HEK293 (cell line): ENCODE measurements around the gene DENND1A.

Source experiments
- CTCF ChIA-PET: fragments of 350-600 bp; formaldehyde crosslinking; extraction: SDS; loops from one replicate; lab custom pipeline; 2021; ENCODE audit warnings: antibody characterized with exemption; lab: Yijun Ruan, JAX
- POLR2A ChIA-PET: fragments of 300-600 bp; formaldehyde crosslinking; extraction: SDS; loops from one replicate; lab custom pipeline; 2020; ENCODE audit warnings: antibody characterized with exemption, inconsistent platforms; lab: Yijun Ruan, JAX
- H3K27ac ChIP-seq: fragments of 200-500 bp; sonication (Bioruptor generic); 2 replicates; pipeline ENCODE4 v1.5.1; 2014; ENCODE audit warnings: low read depth, low read length, control low read depth, inconsistent platforms; ENCODE audit errors: extremely low read depth
- H3K36me3 ChIP-seq, 2 experiments: fragments of 200-500 bp in 1 of 2; sonication (Bioruptor generic) in 1 of 2; 1 replicate in 1 of 2; 2 replicates in 1 of 2; pipeline ENCODE4 v1.5.1; 2014 to 2017; ENCODE audit warnings: inconsistent platforms in 2 of 2, low read length in 2 of 2; ENCODE audit not compliant: control insufficient read depth in 2 of 2, insufficient read depth in 1 of 2
- H3K4me1 ChIP-seq: fragments of 200-500 bp; sonication (Bioruptor generic); 2 replicates; pipeline ENCODE4 v1.5.1; 2014; ENCODE audit warnings: mild to moderate bottlenecking, low read length, inconsistent platforms; ENCODE audit not compliant: control insufficient read depth, insufficient read depth
- H3K4me3 ChIP-seq: 2 replicates; pipeline ENCODE4 v1.5.1; 2011; ENCODE audit warnings: low read depth, mild to moderate bottlenecking, control low read depth, low read length, moderate library complexity
- H3K9me3 ChIP-seq: fragments of 200-500 bp; sonication (Bioruptor generic); 2 replicates; pipeline ENCODE4 v1.5.1; 2014; ENCODE audit warnings: low read depth, low read length, inconsistent platforms; ENCODE audit not compliant: control insufficient read depth, insufficient read depth
- EGR2 ChIP-seq: fragments of 450-650 bp; formaldehyde crosslinking; IDR thresholded peaks from 2 replicates; pipeline ENCODE4 v1.5.1; 2016; ENCODE audit warnings: low read depth, missing biosample characterization, missing genetic modification characterization
- GLI2 ChIP-seq: fragments of 450-650 bp; formaldehyde crosslinking; IDR thresholded peaks from 2 replicates; pipeline ENCODE4; 2017; ENCODE audit warnings: missing biosample characterization, missing genetic modification characterization, low read depth, borderline replicate concordance
- GLI4 ChIP-seq: fragments of 450-650 bp; formaldehyde crosslinking; IDR thresholded peaks from 2 replicates; pipeline ENCODE4 v1.5.1; 2016; ENCODE audit warnings: missing biosample characterization, missing genetic modification characterization
- GLIS1 ChIP-seq: fragments of 450-650 bp; formaldehyde crosslinking; IDR thresholded peaks from 2 replicates; pipeline ENCODE4 v1.5.1; 2016; ENCODE audit warnings: missing biosample characterization, missing genetic modification characterization
- HOXA7 ChIP-seq: sonication (generic); formaldehyde crosslinking; IDR thresholded peaks from 2 replicates; pipeline ENCODE4 v1.8.1; 2022; ENCODE audit warnings: missing genetic modification reagents, borderline replicate concordance
- REST ChIP-seq: fragments of 450-650 bp; formaldehyde crosslinking; IDR thresholded peaks from 2 replicates; pipeline ENCODE4 v1.5.1; 2016; ENCODE audit warnings: missing biosample characterization, missing genetic modification characterization
- ZBTB11 ChIP-seq: fragments of 450-650 bp; formaldehyde crosslinking; conservative IDR thresholded peaks from 2 replicates; pipeline ENCODE4 v1.5.1; 2016; ENCODE audit warnings: low read depth, missing biosample characterization, missing genetic modification characterization
- ZBTB20 ChIP-seq: fragments of 450-650 bp; formaldehyde crosslinking; IDR thresholded peaks from 2 replicates; pipeline ENCODE4 v1.5.1; 2016; ENCODE audit warnings: missing biosample characterization, missing genetic modification characterization
- ZFHX2 ChIP-seq: fragments of 450-650 bp; formaldehyde crosslinking; conservative IDR thresholded peaks from 2 replicates; pipeline ENCODE4 v1.5.1; 2016; ENCODE audit warnings: missing biosample characterization, missing genetic modification characterization
- ZNF10 ChIP-seq: fragments of 450-650 bp; formaldehyde crosslinking; IDR thresholded peaks from 2 replicates; pipeline ENCODE4 v1.5.1; 2017; ENCODE audit warnings: missing biosample characterization, missing genetic modification characterization
- ZNF175 ChIP-seq: fragments of 450-650 bp; formaldehyde crosslinking; IDR thresholded peaks from 2 replicates; pipeline ENCODE4 v1.5.1; 2016; ENCODE audit warnings: missing biosample characterization, missing genetic modification characterization
- ZNF2 ChIP-seq: fragments of 450-650 bp; formaldehyde crosslinking; IDR thresholded peaks from 2 replicates; pipeline ENCODE4 v1.5.1; 2016; ENCODE audit warnings: missing biosample characterization, missing genetic modification characterization
- ZNF23 ChIP-seq: fragments of 450-650 bp; formaldehyde crosslinking; IDR thresholded peaks from 2 replicates; pipeline ENCODE4 v1.5.1; 2016; ENCODE audit warnings: missing biosample characterization, missing genetic modification characterization, borderline replicate concordance
- ZNF707 ChIP-seq: fragments of 450-650 bp; formaldehyde crosslinking; IDR thresholded peaks from 2 replicates; pipeline ENCODE4 v1.5.1; 2016; ENCODE audit warnings: missing biosample characterization, missing genetic modification characterization
- ZNF76 ChIP-seq: fragments of 450-650 bp; formaldehyde crosslinking; IDR thresholded peaks from 2 replicates; pipeline ENCODE4; 2016; ENCODE audit warnings: low read depth, missing biosample characterization, missing genetic modification characterization, borderline replicate concordance
- ZNF785 ChIP-seq: fragments of 450-650 bp; formaldehyde crosslinking; IDR thresholded peaks from 2 replicates; pipeline ENCODE4 v1.5.1; 2016; ENCODE audit warnings: missing biosample characterization, missing genetic modification characterization
- ZNF837 ChIP-seq: fragments of 450-650 bp; formaldehyde crosslinking; IDR thresholded peaks from 2 replicates; pipeline ENCODE4 v1.5.1; 2016; ENCODE audit warnings: missing biosample characterization, missing genetic modification characterization
- ZSCAN4 ChIP-seq: fragments of 450-650 bp; formaldehyde crosslinking; IDR thresholded peaks from 2 replicates; pipeline ENCODE4 v1.5.1; 2017; ENCODE audit warnings: missing biosample characterization, missing genetic modification characterization
- TF ChIP-seq, protein P1 (sequence below): fragments of 450-650 bp; formaldehyde crosslinking; IDR thresholded peaks from 2 replicates; pipeline ENCODE4 v1.5.1; 2016; ENCODE audit warnings: missing biosample characterization, missing genetic modification characterization

DENND1A gene

DNA sequence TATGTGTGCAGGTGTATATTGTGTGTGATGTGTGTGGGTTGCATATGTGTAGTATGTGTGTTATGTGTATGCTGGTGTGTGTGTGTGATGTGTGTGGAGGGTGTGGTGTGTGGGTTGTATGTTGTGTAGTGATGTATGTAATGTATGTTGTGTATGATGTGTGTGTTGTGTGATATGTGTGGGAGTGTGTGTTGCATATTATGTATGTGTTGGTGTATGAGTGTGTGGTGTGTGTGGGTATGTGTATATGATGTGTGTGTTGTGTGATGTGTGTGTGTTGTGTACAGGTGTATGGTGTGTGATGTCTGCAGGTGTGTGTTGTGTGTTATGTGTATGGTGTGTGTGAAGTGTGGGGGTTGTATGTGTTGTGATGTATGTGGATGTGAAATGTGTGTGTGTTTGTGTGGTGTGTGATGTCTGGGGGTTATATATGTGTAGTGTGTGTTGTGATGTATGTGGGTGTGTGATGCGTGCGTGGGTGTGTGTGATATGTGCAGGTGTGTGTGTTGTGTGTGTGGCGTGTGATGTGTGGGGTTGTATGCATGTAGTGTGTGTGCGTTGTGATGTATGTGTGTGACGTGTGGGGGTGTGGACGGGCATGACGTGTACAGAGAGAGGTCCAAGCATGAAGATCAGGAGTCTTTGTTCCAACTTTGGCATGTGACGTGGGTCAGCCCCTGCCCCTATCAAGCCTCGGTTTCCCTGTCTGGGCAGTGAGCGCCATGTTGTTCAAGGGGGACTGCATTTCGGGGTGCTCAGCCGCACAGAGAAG, 582.5 kb downstream of the DENND1A start:
- 0 out of 2 replicates have a peak, but pooled peaks have one; percentile 23 for TF ChIP-seq ZNF76 (tag by site-specific recombination)
- TF ChIP-seq ZNF23 (tag by site-specific recombination) = no peak
- peak; percentile 11; the same call in 1 of the 2 replicates for TF ChIP-seq EGR2 (tag by site-specific recombination)
- TF ChIP-seq ZNF785 (tag by site-specific recombination) = peak; percentile 23; the same call in 1 of the 2 replicates
- no peak for TF ChIP-seq HOXA7 (CRISPR knock-in tag)
- 0 out of 2 replicates have a peak, but pooled peaks have one; percentile 82 for TF ChIP-seq ZNF175 (tag by site-specific recombination)
- TF ChIP-seq, protein P1, sequence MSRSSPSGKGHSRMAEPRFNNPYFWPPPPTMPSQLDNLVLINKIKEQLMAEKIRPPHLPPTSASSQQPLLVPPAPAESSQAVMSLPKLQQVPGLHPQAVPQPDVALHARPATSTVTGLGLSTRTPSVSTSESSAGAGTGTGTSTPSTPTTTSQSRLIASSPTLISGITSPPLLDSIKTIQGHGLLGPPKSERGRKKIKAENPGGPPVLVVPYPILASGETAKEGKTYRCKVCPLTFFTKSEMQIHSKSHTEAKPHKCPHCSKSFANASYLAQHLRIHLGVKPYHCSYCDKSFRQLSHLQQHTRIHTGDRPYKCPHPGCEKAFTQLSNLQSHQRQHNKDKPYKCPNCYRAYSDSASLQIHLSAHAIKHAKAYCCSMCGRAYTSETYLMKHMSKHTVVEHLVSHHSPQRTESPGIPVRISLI = no peak
- peak; percentile 17; the same call in 1 of the 2 replicates for TF ChIP-seq ZBTB20 (tag by site-specific recombination)
- TF ChIP-seq ZNF707 (tag by site-specific recombination) = 0 out of 2 replicates have a peak, but pooled peaks have one; percentile 9
- no peak for TF ChIP-seq GLI4 (tag by site-specific recombination)
- peak; percentile 57; the same call in 1 of the 2 replicates for TF ChIP-seq ZFHX2 (tag by site-specific recombination)
- ChIA-PET POLR2A (no interaction called here), CTCF (interaction anchor here (1.0 to 4.2 kb wide), 6 partner anchors 8 to 266 kb away, joined by 3 to 83 read pairs (median 8); no protein-coding TSS in a partner anchor)
- Histone ChIP-seq H3K9me3 (no peaks in the 10 kb centered on the region), H3K4me3 (no peak overlapping the region), H3K27ac (no peak overlapping the region), H3K4me1 (no peaks in the 10 kb centered on the region), H3K36me3 (no peaks in the 10 kb centered on the region)

- POLR2A ChIA-PET = no interaction called here
- H3K9me3 ChIP-seq = no peaks in the 10 kb centered on the region
- H3K4me1 ChIP-seq = no peaks in the 10 kb centered on the region
- TF ChIP-seq ZNF2 (tag by site-specific recombination) = peak; percentile 55; the same call in 1 of the 2 replicates
- peak; percentile 64 for TF ChIP-seq ZSCAN4
- TF ChIP-seq GLI2 = no peak
- CTCF ChIA-PET = no interaction called here
- H3K27ac ChIP-seq = no peak overlapping the region
- no peaks in the 10 kb centered on the region for H3K36me3 ChIP-seq
- no peak overlapping the region for H3K4me3 ChIP-seq
Observed at GRCh38 chr9:123346826-123347225, 583.1 kb downstream of the DENND1A start.

GRCh38 chr9:123346026-123346425, 583.9 kb downstream of the DENND1A start:
- no peak overlapping the region for H3K27ac ChIP-seq
- H3K4me1 ChIP-seq = no peaks in the 10 kb centered on the region
- H3K36me3 ChIP-seq = no peaks in the 10 kb centered on the region
- TF ChIP-seq REST (tag by site-specific recombination) = no peak
- TF ChIP-seq ZNF10 (tag by site-specific recombination) = no peak
- peak; percentile 70 for TF ChIP-seq GLIS1 (tag by site-specific recombination)
- TF ChIP-seq ZNF837 (tag by site-specific recombination) = no peak
- no peak for TF ChIP-seq ZBTB11 (tag by site-specific recombination)
- ChIA-PET POLR2A (no interaction called here), CTCF (interaction anchor here (0.6 to 1.2 kb wide), 2 partner anchors 9 to 40 kb away, joined by 3 read pairs; no protein-coding TSS in a partner anchor)
- H3K9me3 ChIP-seq = no peaks in the 10 kb centered on the region
- no peak overlapping the region for H3K4me3 ChIP-seq
